22Rv1 (cell line): ENCODE data around the gene RITA1.

Experiments
- ZFX ChIP-seq: fragments of 450-650 bp; IDR thresholded peaks from 2 replicates; pipeline ENCODE4 v1.6.1; 2017; ENCODE audit warnings: antibody characterized with exemption, borderline replicate concordance
- TF ChIP-seq, protein P1 (sequence below): fragments of 450-650 bp; IDR thresholded peaks from 2 replicates; pipeline ENCODE4 v1.5.1; 2017; ENCODE audit warnings: mild to moderate bottlenecking

DNA sequence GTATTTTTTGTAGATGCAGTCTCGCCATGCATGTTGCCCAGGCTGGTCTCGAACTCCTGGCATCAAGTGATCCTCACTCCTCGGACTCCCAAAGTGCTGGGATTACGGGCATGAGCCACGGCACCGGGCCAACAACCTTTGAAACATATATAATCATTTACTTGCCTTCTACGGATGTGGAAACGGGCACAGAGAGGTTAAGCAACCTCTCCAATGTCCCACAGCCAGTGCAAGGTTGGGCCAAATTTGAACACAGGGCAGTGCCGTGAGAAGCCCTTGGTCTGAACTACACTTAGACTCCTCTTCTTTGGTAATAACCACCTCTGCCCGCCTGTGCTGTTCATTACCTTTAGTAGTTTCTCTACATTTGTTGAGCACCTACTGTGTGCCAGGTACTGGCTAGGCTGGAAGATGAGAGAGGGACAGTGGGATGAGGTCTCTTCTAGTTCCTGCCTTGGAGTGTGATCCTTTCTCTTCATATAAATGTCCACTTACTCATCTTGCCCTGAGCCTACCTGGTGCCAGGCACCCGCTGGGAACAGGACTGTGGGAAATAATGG, 2.4 kb upstream of the RITA1 start:
- TF ChIP-seq, protein P1, sequence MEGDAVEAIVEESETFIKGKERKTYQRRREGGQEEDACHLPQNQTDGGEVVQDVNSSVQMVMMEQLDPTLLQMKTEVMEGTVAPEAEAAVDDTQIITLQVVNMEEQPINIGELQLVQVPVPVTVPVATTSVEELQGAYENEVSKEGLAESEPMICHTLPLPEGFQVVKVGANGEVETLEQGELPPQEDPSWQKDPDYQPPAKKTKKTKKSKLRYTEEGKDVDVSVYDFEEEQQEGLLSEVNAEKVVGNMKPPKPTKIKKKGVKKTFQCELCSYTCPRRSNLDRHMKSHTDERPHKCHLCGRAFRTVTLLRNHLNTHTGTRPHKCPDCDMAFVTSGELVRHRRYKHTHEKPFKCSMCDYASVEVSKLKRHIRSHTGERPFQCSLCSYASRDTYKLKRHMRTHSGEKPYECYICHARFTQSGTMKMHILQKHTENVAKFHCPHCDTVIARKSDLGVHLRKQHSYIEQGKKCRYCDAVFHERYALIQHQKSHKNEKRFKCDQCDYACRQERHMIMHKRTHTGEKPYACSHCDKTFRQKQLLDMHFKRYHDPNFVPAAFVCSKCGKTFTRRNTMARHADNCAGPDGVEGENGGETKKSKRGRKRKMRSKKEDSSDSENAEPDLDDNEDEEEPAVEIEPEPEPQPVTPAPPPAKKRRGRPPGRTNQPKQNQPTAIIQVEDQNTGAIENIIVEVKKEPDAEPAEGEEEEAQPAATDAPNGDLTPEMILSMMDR = no peak
- TF ChIP-seq ZFX = no peak
